ENCODE results near the gene CS.

CS gene

DNA sequence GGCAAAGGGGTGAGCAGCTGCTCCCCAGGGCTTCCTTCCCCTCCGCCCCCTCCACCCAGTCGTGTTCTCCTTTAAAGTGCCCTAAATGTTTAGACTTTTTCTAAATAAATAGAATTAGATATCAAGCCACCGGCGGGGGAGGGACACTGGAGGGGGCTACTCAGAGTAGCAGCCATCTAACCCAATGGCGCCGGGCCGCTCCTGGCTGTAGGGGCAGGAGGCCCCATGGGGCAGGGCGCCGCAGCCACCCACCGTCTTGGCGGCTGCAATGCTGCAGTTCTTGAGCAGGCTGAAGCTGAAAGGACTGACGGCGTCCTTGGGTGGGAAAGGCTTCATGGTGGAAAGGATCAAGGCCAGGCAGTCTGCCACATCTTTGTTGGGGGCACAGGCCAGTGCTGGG lies 57.1 kb downstream of the CS start:
- DNase-seq = no peak

DNA sequence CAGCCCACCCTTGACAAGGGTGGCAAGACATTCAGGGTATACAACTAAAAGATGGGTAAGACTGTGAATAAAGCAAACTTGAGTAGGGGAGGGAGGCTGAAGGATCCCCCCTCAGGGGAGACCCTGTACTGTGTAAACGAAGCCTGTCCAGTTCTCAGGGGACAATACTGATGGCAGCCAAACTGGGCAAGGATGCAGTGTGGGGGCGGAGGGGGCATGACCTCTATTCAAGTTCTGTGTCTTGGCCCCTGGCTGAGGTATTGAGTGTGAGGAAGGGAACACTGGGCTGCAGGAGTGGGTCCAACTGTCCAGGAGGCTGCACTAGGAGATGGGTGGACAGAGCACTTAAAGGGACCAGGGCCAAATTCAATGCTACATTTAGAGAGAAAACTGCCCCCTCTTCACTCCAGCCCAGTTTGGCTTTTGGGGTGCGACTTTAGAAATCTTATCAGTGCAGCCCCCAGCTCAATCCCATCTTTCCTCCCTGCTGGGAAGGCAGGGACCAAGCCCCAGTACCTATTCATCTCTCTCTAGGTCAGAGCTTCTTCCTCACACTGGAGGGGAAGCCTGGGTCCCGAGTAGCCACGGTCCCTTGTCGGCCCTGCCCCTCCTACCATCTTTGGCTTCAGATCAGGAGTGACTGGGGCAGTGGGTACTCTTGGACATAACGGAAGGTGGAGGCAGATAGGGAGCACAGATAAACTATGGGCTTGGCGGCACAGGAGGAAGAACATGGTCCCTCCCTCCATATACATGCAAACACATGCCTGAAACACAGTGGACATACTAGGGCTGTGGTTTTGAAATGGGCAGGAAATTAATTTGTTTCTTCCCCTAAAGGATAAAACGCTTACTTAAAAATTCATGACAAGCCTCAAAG lies 58.5 kb downstream of the CS start:
- no peak for DNase-seq

DNA sequence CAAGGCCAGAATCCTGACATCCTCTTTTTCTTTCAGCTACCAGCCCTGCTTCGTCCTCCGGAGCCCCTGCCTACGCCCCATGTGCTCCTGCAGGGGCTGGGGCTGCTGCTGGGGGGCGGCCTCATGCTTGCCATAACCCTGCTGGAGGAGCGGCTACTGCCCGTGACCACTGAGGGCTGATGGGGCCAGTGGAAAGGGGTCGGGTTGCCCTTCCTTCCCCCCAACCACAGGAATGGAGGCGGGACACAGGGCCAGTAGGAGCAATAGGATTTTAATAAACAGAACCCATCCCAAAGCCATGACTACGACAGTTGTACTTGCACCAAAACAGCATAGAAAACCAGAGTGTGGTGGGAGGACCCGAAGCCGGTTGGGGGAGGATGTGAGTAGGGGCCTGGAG lies 62.6 kb downstream of the CS start:
- no peak for DNase-seq

DNA sequence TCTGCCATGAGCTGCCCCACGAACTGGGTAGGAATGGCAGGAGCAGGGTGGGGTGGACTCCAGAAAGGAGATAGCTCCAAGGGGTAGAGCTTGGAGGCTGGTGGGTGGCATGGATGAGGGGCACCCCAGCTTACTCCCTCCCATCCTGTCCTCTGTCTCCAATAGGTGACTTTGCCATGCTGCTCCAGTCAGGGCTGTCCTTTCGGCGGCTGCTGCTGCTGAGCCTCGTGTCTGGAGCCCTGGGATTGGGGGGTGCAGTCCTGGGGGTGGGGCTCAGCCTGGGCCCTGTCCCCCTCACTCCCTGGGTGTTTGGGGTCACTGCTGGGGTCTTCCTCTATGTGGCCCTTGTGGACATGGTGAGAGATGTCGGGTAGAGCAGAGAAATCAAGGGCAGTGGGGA lies 63.1 kb downstream of the CS start:
- no peak for DNase-seq

DNA sequence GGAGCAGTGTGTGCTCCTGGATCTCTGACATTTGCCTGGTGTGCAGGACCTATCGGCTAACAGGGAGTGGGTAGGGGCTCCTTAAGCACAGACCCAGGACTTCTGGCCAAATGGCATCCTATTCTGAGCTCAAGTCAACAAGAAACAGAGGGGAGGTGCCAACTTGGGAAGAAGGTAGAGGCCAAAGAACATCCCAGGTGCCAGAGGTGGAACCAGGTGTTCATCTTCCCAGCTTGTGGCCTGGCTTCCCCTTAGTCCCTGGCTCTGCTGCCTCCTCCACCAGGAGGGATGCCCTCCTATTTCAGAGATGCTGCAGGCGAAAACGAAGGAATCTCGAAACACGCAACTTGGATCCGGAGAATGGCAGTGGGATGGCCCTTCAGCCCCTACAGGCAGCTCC lies 64.0 kb downstream of the CS start:
- DNase-seq = no peak

DNA sequence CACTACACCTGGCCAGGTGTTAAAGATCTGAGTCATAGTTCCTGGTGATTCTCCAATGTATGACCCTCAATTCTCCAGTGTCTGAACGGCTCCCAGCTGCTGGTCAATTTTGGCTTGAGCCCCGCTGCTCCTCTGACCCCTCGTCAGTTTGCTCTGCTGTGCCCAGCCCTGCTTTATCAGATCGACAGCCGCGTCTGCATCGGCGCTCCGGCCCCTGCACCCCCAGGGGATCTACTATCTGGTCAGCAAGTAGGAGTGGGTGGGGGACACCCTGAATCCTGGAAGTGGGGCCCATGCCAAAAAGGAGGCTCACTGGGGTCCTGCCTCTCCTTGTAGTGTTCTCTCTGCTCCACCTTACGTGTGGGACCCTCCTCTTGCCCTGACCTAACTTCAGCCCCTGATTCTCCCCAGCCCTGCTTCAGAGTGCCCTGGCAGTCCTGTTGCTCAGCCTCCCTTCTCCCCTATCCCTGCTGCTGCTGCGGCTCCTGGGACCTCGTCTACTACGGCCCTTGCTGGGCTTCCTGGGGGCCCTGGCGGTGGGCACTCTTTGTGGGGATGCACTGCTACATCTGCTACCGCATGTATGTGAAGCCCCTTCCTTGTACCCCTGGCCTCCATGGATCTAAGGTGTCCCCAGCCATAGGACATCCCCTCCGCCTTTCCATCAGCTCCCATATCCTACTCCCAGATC lies 65.2 kb downstream of the CS start:
- no peak for DNase-seq

DNA sequence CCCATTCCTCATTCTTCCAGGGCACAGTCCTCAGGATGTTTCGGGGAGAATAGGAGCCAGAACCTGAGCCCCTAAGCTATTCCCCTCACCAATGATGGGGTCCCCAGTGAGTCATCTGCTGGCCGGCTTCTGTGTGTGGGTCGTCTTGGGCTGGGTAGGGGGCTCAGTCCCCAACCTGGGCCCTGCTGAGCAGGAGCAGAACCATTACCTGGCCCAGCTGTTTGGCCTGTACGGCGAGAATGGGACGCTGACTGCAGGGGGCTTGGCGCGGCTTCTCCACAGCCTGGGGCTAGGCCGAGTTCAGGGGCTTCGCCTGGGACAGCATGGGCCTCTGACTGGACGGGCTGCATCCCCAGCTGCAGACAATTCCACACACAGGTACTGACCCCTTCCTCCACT lies 68.9 kb downstream of the CS start:
- no peak for DNase-seq

DNA sequence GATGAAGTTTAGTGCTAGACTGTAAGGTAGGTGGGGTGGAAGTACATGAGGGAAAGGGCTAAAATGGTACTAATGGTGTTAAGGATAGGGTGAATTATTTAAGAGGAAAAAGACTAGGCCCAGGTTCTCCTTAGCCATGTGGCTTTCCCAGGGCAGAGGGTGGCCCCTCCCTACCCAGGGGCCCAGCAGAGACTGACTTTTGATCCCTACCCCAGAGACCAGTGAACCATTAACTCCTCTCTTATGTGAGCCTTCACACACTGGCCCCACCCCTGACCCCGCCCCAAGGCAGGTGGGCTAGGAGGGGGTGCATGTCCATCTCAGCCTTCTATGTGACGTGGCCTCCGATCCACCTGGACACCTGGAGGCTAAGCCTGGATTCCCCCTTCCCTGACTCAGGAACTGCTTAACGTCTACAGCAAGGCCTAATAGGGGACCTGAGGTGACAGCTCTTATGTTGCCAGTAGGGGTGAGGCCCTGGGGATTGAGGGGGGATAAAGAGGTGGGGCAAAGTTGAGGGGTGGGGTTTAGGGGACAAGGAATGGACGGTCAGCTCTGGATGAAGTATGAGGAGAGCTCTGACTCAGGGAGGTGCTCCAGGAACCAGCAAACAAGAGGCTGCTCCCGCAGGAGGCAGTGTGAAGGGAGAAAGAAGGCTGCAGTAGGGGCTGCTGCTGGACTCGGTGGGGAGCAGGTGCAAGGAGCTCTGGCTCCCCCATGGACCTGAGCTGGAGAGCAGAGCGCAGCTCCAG lies 69.5 kb downstream of the CS start:
- DNase-seq = no peak

DNA sequence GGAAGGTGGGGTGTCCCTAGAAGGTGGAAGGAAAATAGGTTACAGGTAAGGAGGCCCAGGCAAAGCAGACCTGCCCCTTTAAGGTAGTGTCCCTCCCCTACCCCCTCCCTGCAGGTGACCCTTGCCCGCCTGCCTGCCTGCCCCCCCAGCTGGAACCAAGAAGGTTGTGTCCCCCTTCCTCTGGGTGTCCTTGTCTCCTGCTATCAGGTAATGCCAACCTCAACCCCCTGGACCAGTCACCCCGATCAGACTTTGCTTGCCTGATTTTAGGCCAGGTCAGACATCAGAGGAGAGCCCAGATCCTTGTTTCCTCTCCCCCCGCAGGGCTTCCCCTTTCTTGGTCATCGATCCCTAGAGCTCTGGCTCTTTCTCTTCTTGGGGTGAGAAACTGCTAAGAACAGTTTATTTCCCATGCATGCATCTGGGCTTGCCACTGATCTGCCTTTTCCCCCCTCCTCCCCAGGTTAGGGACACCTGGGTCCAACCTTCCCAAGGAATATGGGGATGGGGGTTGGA lies 70.2 kb downstream of the CS start, which contains the start of gene SLC39A5:
SLC39A5 (plus strand) TSS at position 136 of the 516 bp plus-strand sequence. CDS start 1,224 bp downstream, outside the sequence.
- DNase-seq = no peak

DNA sequence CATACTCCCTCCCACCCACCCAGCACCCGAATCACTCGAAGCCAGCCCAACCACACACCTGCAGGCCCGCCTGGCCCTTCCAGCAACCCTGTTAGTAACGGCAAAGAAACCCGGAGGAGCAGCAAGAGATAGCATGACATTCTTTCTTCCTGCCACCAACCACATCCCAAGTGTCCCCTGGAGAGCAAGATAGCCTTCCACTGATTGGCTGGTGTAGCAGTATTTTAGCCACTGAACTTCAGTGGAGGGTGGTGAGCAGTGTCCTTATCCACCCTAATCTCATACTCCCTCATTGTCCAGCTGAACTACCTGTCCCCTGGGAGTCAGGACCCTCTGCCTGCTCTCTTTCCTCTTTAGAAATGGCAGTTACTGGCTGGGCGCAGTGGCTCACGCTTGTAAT lies 71.0 kb downstream of the CS start:
- no peak for DNase-seq

DNA sequence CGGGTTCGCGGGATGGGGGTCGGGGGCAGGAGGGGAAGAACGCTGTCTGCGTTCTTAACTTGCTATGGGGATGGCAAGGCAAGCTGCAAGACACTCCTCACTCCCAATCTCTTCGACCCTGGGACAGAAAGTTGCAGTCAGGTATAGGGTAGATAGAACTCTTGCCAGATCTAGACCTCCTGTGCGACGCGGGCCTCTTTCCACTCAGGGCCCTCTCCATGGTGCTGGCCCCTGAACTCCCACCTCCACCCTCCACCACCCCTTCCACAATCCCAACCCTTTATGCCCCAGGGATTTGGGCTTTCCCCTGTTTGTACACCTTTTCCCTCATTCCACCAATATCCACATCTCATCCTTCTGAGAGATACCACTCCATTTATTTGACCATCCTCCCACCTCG lies 75.2 kb downstream of the CS start:
- no peak for DNase-seq

DNA sequence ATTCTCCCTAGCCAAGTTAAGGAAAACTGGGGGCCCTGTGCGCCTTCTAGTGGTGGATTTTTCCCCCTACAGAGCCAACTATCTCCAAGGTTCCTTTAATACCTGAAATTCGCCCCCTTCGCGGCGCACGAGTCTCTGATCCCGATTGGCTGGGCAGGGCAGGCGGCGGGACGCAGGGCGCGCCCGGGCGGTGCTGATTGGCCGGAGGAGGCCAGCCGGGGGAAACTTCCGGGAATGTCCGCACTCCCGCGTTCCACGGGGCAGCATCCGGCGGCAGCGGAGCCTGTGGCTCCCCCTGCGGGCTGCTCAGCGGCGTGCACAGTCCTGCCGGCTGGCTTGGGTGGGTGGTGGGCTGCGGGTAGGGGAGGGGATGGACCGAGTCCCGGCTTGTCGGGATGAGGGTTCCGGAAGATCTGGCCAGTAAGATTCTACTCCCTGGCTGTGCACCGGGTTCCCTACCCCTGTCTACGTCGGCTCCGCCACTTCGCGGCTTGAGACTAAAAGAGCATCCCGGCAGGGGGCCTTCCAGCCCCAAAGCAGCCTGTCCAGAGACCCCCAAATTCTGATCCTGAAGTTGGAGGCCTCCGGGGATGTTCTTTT lies 75.9 kb downstream of the CS start, which contains the start of gene NABP2:
NABP2 (plus strand) TSS at position 241 of the 600 bp plus-strand sequence. CDS start 515 bp downstream, outside the sequence.
- peak; percentile 85 for DNase-seq

DNA sequence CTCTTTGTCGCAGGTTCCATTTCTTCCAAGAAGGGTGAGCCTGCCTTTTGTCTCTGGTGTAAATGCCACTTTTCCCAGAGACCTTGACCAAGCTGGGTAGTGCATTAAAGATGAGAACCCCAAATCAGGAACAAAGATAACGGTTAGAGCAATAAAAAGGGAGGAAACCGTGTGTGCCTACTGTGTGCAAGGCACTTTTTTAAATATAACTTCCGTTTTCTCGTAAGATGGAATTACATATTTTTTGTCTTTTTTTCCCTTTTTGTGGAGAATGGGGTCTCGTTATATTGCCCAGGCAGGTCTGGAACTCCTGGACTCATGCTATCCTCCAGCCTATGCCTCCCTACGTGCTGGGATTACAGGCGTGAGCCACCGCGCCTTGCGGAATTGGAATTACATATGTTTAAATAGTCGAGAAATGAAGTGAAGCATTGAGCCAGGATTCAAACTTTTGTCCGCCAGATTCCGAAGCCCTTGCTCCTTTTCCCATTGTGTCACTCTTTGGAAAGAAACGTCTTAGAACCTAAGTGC lies 76.5 kb downstream of the CS start:
- no peak for DNase-seq

DNA sequence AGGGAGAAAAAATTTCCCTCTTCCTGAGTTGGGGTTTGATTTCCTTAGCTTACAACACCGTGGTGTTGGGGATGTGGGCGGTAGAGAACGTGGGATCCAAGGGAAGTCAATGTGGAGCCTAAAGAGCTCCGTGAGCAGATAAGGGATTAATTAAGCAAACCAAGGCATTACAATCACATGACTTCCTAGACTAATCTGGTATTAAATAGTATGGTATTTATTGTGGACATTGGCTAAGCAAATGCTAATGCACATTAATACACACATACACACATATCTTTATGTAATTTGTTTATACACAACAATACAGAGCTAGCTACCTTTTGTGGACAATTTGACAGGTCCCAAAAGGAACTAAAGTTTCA lies 77.6 kb downstream of the CS start:
- no peak for DNase-seq

DNA sequence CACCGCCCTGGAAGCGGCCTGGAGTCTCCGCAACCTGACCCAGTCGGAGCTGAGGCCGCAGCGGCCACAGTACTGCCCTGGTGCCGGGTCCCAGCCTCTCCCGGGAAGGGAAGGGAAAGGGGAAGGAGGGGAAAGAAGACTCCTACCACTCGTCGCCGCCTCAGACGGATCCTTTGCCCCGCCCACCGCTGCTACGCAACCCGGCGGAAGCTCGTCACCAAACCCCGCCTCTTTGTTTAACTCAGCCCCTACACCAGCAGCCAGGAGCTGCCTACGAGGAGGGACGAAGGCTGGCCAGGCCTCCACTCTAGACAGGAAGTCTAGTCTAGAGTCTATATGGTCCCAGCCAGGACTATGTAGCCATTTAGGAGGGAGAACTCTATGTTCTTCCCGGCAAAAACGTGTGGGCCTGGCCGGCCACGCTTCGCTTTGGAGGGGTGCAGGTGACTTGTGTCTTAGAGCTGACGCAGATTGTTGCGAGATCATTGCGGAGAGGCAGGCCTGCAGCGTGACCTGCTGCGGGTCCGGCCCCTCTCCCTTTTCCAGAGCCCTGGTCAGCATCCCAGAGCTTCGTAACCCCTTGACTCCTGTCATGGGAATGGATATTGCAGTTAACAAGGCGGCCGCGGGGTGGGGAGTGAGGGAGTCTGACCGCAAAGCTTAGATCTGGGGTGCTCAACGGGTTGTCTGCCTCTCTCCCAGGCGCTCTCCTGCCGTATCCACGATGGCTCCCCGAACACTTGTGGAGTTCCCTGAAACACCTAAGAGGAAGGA lies 78.2 kb downstream of the CS start, which contains the start of gene RNF41:
RNF41 (minus strand) TSS at position 166 of the 774 bp plus-strand sequence. CDS start 7,875 bp downstream, outside the sequence.
- DNase-seq = peak; percentile 78
